Measurements from ENCODE around the gene MEX3D.
"Not testable (repeated sequence)": the region's sequence is repeated elsewhere in the genome, so short reads cannot be mapped to it uniquely, and the experiment has no call there.

The MEX3D gene

GRCh38 chr19:1570836-1571235, 2.7 kb upstream of the MEX3D start:
- no peak for DNase-seq

- DNase-seq = no peak
Measured at GRCh38 chr19:1569997-1570396, 1.9 kb upstream of the MEX3D start.

GRCh38 chr19:1567848-1568227, 287 bp downstream of the MEX3D start:
- no peak for DNase-seq

- no peak for DNase-seq
Measured at GRCh38 chr19:1567116-1567847, 843 bp downstream of the MEX3D start.

GRCh38 chr19:1566392-1567115, 1.6 kb downstream of the MEX3D start:
- DNase-seq = no peak

GRCh38 chr19:1563251-1563650, 4.9 kb downstream of the MEX3D start:
- DNase-seq = no peak

- no peak for DNase-seq
Measured at GRCh38 chr19:1561236-1561842, 6.8 kb downstream of the MEX3D start.

GRCh38 chr19:1560286-1560882, 7.7 kb downstream of the MEX3D start:
- DNase-seq = no peak

GRCh38 chr19:1558552-1558951, 9.6 kb downstream of the MEX3D start:
- no peak for DNase-seq

GRCh38 chr19:1556390-1557070, 11.6 kb downstream of the MEX3D start:
- DNase-seq = no peak

- no peak for DNase-seq
Measured at GRCh38 chr19:1555487-1556389, 12.4 kb downstream of the MEX3D start.

- no peak for DNase-seq
Measured at GRCh38 chr19:1554968-1555367, 13.2 kb downstream of the MEX3D start.

GRCh38 chr19:1553415-1553814, 14.7 kb downstream of the MEX3D start:
- no peak for DNase-seq

- no peak for DNase-seq
Measured at GRCh38 chr19:1551068-1552040, 16.8 kb downstream of the MEX3D start.

- no peak for DNase-seq
Measured at GRCh38 chr19:1549332-1549945, 18.7 kb downstream of the MEX3D start.

- no peak for DNase-seq
Measured at GRCh38 chr19:1540365-1540925, 27.7 kb downstream of the MEX3D start.

- not testable (repeated sequence) for DNase-seq
Measured at GRCh38 chr19:1539749-1540148, 28.4 kb downstream of the MEX3D start.

GRCh38 chr19:1538978-1539377, 29.1 kb downstream of the MEX3D start:
- no peak for DNase-seq

GRCh38 chr19:1535699-1536098, 32.4 kb downstream of the MEX3D start:
- DNase-seq = not testable (repeated sequence)

- DNase-seq = no peak
Measured at GRCh38 chr19:1534972-1535371, 33.2 kb downstream of the MEX3D start.
